Transverse colon (tissue), 3 donors: ENCODE data around the gene LEF1.

Source experiments
- CTCF ChIP-seq, 5 experiments: fragments of 200-600 bp in 3 of 5; fragments of 450-650 bp in 2 of 5; sonication (generic) in 3 of 5; IDR thresholded peaks; 1 replicate in 2 of 5; 2 replicates in 3 of 5; pipeline ENCODE4 v1.5.1; 2016 to 2017; ENCODE audit warnings: antibody characterized with exemption in 5 of 5, inconsistent platforms in 3 of 5, mild to moderate bottlenecking in 2 of 5, moderate library complexity in 1 of 5
- EP300 ChIP-seq: sonication (generic); formaldehyde crosslinking; IDR thresholded peaks from one replicate; pipeline ENCODE4 v1.6.1; 2017; ENCODE audit warnings: antibody characterized with exemption, low read depth
- POLR2A ChIP-seq: fragments of 450-650 bp; IDR thresholded peaks from one replicate; pipeline ENCODE4 v1.6.1; 2016; ENCODE audit warnings: antibody characterized with exemption, mild to moderate bottlenecking, moderate library complexity

GRCh38 chr4:108051343-108051742 lies 117.4 kb downstream of the LEF1 start:
- TF ChIP-seq CTCF (IDR thresholded peaks at IDR 0.05) (no peak), POLR2A (no peak), EP300 (no peak)
